ENCODE results near the gene USP15.

Gene USP15

DNA sequence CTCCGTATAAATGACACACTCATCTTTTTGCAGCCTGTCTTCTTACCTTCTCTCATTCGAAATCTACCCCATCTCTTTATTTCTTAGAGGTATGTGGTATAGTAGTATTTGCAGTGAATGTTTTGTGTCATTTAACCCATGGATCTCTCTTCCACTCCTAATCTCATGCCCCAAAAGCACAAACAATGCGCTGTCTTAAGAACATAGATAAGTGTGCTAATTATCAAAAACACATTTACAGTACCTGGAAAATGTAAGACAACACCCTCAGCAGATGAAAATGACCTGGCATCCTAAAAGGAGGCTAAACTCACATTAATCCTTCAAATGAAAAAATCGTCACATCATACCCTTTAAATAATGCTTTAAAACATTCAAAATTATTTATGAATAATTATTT lies 10.7 kb downstream of the USP15 start:
- Histone ChIP-seq H3K27me3 (ENCODE audit: insufficient read depth, poor library complexity, severe bottlenecking) (no peaks in the 10 kb centered on the region), H3K27ac (replicated peaks) (no peak overlapping the region), H3K4me3 (replicated peaks; ENCODE audit: insufficient read depth, low read length) (no peak overlapping the region)
- TF ChIP-seq, protein P1, sequence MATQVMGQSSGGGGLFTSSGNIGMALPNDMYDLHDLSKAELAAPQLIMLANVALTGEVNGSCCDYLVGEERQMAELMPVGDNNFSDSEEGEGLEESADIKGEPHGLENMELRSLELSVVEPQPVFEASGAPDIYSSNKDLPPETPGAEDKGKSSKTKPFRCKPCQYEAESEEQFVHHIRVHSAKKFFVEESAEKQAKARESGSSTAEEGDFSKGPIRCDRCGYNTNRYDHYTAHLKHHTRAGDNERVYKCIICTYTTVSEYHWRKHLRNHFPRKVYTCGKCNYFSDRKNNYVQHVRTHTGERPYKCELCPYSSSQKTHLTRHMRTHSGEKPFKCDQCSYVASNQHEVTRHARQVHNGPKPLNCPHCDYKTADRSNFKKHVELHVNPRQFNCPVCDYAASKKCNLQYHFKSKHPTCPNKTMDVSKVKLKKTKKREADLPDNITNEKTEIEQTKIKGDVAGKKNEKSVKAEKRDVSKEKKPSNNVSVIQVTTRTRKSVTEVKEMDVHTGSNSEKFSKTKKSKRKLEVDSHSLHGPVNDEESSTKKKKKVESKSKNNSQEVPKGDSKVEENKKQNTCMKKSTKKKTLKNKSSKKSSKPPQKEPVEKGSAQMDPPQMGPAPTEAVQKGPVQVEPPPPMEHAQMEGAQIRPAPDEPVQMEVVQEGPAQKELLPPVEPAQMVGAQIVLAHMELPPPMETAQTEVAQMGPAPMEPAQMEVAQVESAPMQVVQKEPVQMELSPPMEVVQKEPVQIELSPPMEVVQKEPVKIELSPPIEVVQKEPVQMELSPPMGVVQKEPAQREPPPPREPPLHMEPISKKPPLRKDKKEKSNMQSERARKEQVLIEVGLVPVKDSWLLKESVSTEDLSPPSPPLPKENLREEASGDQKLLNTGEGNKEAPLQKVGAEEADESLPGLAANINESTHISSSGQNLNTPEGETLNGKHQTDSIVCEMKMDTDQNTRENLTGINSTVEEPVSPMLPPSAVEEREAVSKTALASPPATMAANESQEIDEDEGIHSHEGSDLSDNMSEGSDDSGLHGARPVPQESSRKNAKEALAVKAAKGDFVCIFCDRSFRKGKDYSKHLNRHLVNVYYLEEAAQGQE (IDR thresholded peaks at IDR 0.05; ENCODE audit: insufficient replicate concordance, low read depth): no peak
- TF ChIP-seq, protein P2, sequence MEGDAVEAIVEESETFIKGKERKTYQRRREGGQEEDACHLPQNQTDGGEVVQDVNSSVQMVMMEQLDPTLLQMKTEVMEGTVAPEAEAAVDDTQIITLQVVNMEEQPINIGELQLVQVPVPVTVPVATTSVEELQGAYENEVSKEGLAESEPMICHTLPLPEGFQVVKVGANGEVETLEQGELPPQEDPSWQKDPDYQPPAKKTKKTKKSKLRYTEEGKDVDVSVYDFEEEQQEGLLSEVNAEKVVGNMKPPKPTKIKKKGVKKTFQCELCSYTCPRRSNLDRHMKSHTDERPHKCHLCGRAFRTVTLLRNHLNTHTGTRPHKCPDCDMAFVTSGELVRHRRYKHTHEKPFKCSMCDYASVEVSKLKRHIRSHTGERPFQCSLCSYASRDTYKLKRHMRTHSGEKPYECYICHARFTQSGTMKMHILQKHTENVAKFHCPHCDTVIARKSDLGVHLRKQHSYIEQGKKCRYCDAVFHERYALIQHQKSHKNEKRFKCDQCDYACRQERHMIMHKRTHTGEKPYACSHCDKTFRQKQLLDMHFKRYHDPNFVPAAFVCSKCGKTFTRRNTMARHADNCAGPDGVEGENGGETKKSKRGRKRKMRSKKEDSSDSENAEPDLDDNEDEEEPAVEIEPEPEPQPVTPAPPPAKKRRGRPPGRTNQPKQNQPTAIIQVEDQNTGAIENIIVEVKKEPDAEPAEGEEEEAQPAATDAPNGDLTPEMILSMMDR (IDR thresholded peaks at IDR 0.05; ENCODE audit: insufficient read depth, low read length): no peak
- TF ChIP-seq GABPA (IDR thresholded peaks at IDR 0.05; ENCODE audit: low read depth) (no peak), POLR2AphosphoS5 (IDR thresholded peaks at IDR 0.05; ENCODE audit: low read depth) (no peak), SPI1 (IDR thresholded peaks at IDR 0.05; ENCODE audit: borderline replicate concordance, low read depth) (no peak)
- DNase-seq (ENCODE audit: low read depth in 1 of 2, low spot score in 1 of 2): no peak

GRCh38 chr12:62272936-62273552 lies 12.8 kb downstream of the USP15 start:
- no peak overlapping the region for H3K4me3 ChIP-seq (replicated peaks; ENCODE audit: insufficient read depth, low read length)
- no peaks in the 10 kb centered on the region for H3K27me3 ChIP-seq (ENCODE audit: insufficient read depth, poor library complexity, severe bottlenecking)
- no peak overlapping the region for H3K27ac ChIP-seq (replicated peaks)
- TF ChIP-seq POLR2AphosphoS5 (IDR thresholded peaks at IDR 0.05; ENCODE audit: low read depth): no peak
- TF ChIP-seq, protein P2 (IDR thresholded peaks at IDR 0.05; ENCODE audit: insufficient read depth, low read length): no peak
- no peak for TF ChIP-seq GABPA (IDR thresholded peaks at IDR 0.05; ENCODE audit: low read depth)
- no peak for TF ChIP-seq SPI1 (IDR thresholded peaks at IDR 0.05; ENCODE audit: borderline replicate concordance, low read depth)
- TF ChIP-seq, protein P1 (IDR thresholded peaks at IDR 0.05; ENCODE audit: insufficient replicate concordance, low read depth): no peak
- no peak for DNase-seq (ENCODE audit: low read depth in 1 of 2, low spot score in 1 of 2)

- DNase-seq (ENCODE audit: low read depth in 1 of 2, low spot score in 1 of 2): no peak
- H3K27me3 ChIP-seq (ENCODE audit: insufficient read depth, poor library complexity, severe bottlenecking): no peaks in the 10 kb centered on the region
- TF ChIP-seq, protein P2 (IDR thresholded peaks at IDR 0.05; ENCODE audit: insufficient read depth, low read length): no peak
- no peak for TF ChIP-seq POLR2AphosphoS5 (IDR thresholded peaks at IDR 0.05; ENCODE audit: low read depth)
- TF ChIP-seq SPI1 (IDR thresholded peaks at IDR 0.05; ENCODE audit: borderline replicate concordance, low read depth): no peak
- TF ChIP-seq, protein P1 (IDR thresholded peaks at IDR 0.05; ENCODE audit: insufficient replicate concordance, low read depth): no peak
- no peak for TF ChIP-seq GABPA (IDR thresholded peaks at IDR 0.05; ENCODE audit: low read depth)
Measured at GRCh38 chr12:62273724-62274380, 13.6 kb downstream of the USP15 start.

More at GRCh38 chr12:62273724-62274380, 13.6 kb downstream of the USP15 start:
- Histone ChIP-seq H3K4me3 (replicated peaks; ENCODE audit: insufficient read depth, low read length) (no peak overlapping the region), H3K27ac (replicated peaks) (no peak overlapping the region)

Data from HL-60 (cell line).